H7 (cell line): Measurements from ENCODE around the gene C2orf76. TPM values are rescaled to one million over a fixed set of nuclear protein-coding genes. Genes with fewer than 3 reads are reported as not detected.

Experiments
- total RNA-seq: library from RNA; depleted of rRNA; stranded (reverse); fragments of >200 nt; shearing (Covaris generic); gene quantifications from 2 replicates; pipeline ENCODE4 v1.2.3, GENCODE V29; 2014; rRNA removed

Gene C2orf76
- total RNA-seq, 1 experiment from 2014 or later: 11.0 TPM

Other genes starting within 250 kb of the C2orf76 start
- 0.28 and 0.59 TPM in 2 replicates for gene C1QL2, start 208.1 kb downstream of the C2orf76 start, total RNA-seq
- 14.3 and 16.0 TPM in 2 replicates for gene STEAP3, start 143.0 kb downstream of the C2orf76 start, total RNA-seq
- 94.0 and 97.5 TPM in 2 replicates for gene DBI, start 143 bp upstream of the C2orf76 start, total RNA-seq
- gene TMEM37, start 65.0 kb upstream of the C2orf76 start, total RNA-seq: 4.2 and 5.0 TPM in 2 replicates
- gene SCTR, start 157.6 kb upstream of the C2orf76 start, total RNA-seq: not detected in 2 replicates
- gene CFAP221, start 177.6 kb upstream of the C2orf76 start, total RNA-seq: 0.07 and 0.37 TPM in 2 replicates